GM12874 (cell line): ENCODE data around the gene ACSF3.
A peak's percentile ranks its signal among the peaks of the same experiment; 100 is the strongest.

ENCODE experiments used
- CTCF ChIP-seq: IDR thresholded peaks from 2 replicates; pipeline ENCODE4 v1.5.1; 2011; ENCODE audit warnings: low read depth, mild to moderate bottlenecking, control low read depth, low read length, moderate library complexity; ENCODE audit not compliant: insufficient read depth

The ACSF3 gene

GRCh38 chr16:89168381-89169189 lies 74.9 kb downstream of the ACSF3 start:
- 0 out of 2 replicates have a peak, but pooled peaks have one; percentile 2 for TF ChIP-seq CTCF

- TF ChIP-seq CTCF: no peak
Observed at GRCh38 chr16:89169778-89170177, 76.1 kb downstream of the ACSF3 start.

GRCh38 chr16:89170346-89171215 lies 76.9 kb downstream of the ACSF3 start:
- TF ChIP-seq CTCF: no peak

GRCh38 chr16:89171216-89172170 lies 77.8 kb downstream of the ACSF3 start, which contains the start of gene CDH15:
TSS of gene CDH15 (plus strand) at chr16:89171748. CDS start at chr16:89171832, 84 bp downstream.
- no peak for TF ChIP-seq CTCF

- TF ChIP-seq CTCF: no peak
Observed at GRCh38 chr16:89172171-89172527, 78.5 kb downstream of the ACSF3 start.

- TF ChIP-seq CTCF: no peak
Observed at GRCh38 chr16:89172528-89173173, 79.0 kb downstream of the ACSF3 start.
